ENCODE data around the gene LRRC25.
"Not testable (repeated sequence)": the region's sequence is repeated elsewhere in the genome, so short reads cannot be mapped to it uniquely, and the experiment has no call there.

The LRRC25 gene

DNA sequence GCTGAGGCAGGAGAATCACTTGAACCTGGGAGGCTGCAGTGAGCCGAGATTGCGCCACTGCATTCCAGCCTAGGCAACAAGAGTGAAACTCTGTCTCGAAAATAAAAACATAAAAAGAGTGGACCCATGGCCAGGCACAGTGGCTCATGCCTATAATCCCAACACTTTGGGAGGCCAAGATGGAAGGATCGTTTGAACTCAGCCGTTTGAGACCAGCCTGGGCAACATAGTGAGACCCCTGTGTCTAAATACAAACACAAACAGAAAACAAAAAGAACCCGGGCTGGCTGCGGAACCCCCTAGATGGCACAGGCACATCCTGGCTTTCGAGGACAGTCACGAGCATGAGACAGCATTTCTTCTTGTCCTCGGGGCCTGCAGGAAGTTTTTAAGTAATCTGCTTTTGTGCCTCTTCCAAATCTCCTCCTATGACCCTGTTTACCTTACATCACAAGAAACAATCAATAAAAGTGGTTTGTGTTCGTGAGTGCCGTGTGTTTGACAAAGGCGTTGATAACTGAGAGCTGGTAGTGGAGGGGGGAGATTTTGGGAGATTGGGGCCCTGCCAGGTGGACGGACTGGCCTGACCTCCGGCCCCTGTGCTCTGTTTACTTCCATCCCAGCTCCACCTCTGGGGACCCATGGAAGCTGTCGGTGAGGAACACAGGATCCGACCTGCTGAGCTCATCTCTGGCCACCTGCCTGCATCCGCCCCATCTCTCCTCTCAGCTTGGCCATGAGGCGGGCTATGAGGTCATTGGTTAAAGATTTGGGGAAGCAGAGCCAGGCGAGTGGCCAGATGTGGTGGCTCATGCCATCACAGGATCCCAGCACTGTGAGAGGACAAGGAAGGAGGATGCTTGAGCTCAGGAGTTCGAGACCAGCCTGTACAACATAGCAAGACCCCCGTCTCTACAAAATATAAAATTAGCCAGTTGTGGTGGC, 17.3 kb downstream of the LRRC25 start:
- no peak for DNase-seq (ENCODE audit: low read depth in 2 of 2)

DNA sequence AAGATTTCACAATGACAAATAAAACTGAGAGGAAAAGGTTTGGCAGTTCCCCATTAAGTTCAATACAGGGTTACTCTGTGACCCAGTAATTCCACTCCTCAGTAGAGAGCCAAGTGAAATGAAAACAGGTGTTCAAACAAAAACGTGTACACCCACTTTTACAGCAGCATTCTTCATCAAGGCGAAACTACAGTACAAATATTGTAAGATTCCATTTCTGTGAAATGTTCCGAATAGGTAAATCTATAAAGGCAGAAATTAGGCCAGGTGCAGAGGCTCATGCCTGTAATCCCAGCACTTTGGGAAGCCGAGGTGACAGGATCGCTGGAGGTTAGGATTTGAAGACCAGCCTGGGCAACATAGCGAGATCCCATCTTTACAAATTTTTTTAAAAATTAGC, 20.4 kb downstream of the LRRC25 start:
- DNase-seq (ENCODE audit: low read depth in 2 of 2) = no peak

DNA sequence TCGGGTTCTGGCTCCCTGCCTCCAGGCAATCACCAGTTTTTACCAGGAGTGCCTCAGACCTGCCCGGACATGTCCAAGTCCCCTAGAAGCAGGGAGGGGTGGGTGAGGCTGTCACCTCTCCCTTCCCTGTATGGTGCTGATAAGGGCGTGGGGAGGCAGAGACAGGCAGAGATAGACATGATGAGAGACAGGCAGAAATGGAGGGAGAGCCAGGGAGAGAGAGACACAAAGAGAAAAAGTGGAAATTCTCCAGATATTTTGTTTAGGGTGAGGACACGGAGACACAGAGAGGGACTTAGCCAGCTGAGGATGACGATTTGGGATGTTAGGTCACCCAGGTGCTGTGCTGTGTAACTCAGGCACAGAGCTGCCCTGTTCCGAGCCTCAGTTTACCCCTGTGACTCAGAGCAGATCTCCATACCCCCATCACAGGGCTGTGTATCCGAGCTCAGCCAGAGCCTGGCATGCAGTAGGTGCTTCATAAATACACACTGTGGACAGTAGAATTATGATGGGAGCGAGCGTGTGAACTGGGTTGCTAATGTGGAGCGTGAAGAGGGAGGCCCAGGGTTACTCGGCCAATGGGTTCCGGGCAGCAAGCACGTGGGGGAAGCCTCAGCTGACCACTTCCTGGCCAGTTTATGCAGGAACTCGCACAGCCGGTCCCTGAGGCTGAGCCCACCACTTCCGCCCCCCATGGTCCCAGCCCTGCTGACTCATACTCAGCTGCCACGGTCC, 23.4 kb downstream of the LRRC25 start:
- peak in 1 of 2 donors; percentile 25 for DNase-seq (ENCODE audit: low read depth in 2 of 2)

DNA sequence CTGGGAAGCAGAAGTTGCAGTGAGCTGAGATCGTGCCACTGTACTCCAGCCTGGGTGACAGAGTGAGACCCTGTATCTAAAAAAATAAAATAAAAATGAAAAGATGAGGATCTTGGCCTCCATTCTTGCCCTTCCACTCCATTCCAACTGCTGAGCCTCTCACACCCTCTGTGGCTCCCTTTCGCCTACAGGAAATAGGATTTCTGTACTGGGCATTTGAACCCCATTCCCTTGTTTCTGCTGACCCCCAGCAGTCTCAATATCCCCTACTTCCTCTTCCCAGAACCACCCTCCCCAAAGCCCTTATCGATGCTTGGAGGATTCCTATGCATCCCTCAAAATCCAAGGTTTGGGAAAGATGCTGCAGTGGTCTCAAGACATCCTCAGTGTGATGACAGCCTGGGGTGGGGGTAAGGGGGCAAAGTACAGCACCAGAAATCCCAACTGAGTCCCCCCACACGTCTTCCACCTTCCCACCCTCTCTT, 24.0 kb downstream of the LRRC25 start:
- no peak for DNase-seq (ENCODE audit: low read depth in 2 of 2)

DNA sequence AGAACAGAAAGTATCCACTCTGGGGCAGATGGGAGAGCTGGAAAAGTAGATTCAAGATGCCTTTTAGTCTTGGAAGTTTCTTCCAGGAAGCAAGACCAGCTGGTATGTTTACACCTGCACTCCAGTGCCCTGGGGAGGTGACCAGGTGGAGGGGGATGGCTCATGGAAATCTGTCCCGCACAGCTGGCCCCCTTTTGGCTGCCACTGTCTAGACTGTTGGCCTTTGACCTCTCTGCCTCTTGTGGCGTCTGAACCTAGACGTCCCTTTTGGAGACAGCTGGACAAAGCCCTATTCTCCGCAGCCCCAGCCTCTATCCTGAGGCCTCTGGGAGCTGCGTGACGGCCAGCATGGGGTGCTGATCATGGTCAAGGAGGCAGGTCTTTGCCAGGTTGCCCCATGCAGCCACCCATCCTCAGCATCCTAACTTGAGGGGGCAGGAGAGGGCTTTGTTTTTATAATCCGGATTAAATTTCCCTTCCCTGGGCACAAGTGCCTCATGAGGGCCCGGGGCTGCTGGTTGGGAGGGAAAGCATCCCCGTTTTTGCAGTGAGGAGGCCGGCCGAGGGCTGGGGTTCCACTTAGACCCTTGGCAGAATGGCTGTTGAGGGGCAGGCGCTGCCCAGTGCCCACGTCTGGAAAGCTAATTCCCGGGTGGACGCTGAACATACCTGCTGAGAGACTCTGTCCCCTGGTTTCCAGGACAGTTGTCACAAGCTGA, 28.8 kb downstream of the LRRC25 start:
- no peak for DNase-seq (ENCODE audit: low read depth in 2 of 2)

- DNase-seq (ENCODE audit: low read depth in 2 of 2) = no peak
Observed at GRCh38 chr19:18366021-18366435, 31.4 kb downstream of the LRRC25 start.

DNA sequence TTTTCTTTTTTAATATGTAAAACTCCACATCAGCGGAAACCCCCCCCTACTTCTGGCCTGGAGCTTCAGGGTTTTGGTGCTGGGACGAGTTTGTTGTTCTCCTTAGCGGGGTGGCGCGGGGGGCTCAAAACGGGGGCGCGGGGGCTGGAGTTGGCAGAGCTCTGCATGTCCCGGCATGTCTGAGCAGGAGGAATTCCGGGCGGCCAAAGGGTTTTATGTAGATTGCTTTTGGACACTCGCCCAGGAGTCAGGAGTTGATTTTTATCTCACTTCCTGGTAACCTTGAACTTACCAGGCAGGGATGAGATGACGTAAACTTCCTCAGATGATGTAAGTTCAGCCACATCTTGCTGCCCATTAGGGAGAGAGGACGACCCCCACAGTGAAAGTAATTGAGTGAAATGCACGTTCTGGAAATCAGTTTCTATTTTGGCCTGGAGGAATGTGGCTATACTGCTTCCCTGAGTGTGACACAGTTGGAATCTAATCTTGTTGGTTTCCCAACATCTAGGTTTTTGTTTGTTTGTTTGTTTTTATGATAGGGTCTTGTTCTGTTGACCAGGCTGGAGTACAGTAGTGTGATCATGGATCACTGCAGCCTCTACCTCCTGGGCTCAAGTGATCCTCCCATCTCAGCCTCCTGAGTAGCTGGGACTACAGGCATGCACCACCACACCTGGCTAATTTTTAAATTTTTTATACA, 32.4 kb downstream of the LRRC25 start:
- no peak for DNase-seq (ENCODE audit: low read depth in 2 of 2)

- not testable (repeated sequence) for DNase-seq (ENCODE audit: low read depth in 2 of 2)
Observed at GRCh38 chr19:18364277-18364825, 33.1 kb downstream of the LRRC25 start.

DNA sequence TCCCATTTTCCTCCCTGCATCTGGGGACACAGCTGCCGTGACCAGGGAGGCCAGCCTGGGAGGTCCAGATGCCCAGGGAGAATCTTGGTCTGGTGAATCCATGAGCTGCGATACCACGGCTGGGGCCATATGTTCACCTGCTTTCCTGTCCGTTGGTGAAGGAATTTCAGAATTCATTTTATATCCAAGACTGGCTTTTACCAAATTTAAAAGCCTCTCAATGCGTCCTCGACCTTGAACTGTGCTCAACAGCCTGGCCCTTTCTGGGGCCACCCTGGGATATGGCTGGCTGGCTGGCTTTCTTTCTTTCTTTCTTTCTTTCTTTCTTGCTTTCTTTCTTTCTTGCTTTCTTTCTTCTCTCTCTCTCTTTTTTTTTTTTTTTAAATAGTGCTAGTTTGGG, 33.6 kb downstream of the LRRC25 start:
- no peak for DNase-seq (ENCODE audit: low read depth in 2 of 2)

GRCh38 chr19:18362934-18363542, 34.4 kb downstream of the LRRC25 start:
- DNase-seq (ENCODE audit: low read depth in 2 of 2) = no peak

DNA sequence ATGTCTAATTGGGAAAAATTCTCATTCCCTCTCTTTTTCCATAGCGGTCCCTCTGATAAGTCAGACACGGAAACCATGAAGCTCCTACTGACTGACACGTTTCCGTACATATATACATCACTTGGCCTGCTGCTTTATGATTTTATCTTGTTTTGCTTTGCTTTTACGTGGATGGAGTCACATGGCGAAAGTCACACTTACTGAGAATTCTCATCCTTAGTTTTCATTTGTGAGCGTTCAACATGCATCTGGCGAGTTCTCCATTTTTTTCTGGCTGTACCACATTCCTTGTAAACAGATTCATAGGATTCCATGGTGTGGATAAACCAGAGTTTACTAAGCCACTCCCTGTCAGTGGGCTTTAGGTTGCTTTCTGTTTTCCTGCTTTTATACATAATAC, 35.8 kb downstream of the LRRC25 start:
- no peak for DNase-seq (ENCODE audit: low read depth in 2 of 2)

DNA sequence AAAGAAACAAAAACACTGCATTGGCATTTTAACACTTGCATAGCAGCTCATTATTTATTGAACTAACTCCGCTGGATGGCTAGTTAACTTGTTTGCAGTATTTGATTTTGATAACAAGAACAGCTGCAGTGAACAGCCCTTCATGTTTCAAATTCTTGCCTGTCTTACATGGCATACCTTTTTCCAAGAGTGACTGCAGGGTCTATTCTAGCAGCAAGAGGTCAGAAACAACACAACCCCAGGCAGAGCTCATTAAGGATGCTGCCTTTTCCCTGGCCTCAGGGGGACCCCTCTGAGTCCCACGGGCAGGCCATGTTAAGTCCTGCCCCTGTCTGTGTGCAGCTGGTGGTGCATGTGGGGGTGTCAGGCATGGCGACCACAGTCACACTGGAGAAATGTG, 40.4 kb downstream of the LRRC25 start:
- DNase-seq (ENCODE audit: low read depth in 2 of 2) = no peak

GRCh38 chr19:18354743-18355142, 42.7 kb downstream of the LRRC25 start:
- DNase-seq (ENCODE audit: low read depth in 2 of 2) = not testable (repeated sequence)

DNA sequence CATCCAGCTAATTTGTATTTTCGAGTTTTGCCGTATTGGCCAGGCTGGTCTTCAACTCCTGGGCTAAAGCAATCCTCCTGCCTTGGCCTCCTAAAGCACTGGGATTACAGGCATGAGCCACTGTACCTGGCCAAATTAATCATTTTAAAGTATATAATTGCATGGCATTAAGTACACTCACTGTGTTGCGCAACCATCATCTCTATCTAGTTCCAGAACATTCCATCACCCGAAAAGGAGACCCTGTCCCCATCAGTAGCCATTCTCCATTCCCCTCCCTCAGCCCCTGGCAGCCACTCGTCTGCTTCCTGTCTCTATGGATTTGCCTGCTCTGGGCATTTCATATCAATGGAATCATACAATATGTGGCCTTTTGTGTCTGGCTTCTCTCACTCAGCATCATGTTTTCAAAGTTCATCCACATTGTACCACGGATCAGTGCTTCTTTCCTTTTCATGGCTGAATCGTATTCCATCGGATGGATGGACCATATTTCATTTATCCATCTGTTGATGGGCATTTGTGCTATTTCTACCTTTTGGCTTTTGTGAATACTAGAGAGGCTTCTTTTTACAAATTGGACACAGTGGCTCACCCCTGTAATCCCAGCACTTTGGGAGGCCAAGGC, 43.9 kb downstream of the LRRC25 start:
- no peak for DNase-seq (ENCODE audit: low read depth in 2 of 2)

DNA sequence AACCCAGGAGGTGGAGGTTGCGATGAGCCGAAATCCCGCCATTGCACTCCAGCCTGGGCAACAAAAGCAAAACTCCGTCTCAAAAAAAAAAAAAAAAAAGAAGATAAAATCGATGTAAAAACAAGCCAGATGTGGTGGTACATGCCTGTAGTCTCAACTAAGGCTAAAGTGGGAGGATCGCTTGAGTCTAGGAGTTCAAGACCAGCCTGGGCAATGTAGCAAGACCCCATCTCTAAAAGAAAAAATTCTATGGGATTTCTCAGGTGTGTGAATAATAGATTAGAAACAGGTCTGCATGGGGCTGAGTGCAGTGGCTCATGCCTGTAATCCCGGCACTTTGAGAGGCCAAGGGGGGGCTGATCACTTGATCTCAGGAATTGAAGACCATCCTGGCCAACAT, 45.9 kb downstream of the LRRC25 start:
- no peak for DNase-seq (ENCODE audit: low read depth in 2 of 2)

GRCh38 chr19:18350490-18350889, 46.9 kb downstream of the LRRC25 start:
- no peak for DNase-seq (ENCODE audit: low read depth in 2 of 2)

DNA sequence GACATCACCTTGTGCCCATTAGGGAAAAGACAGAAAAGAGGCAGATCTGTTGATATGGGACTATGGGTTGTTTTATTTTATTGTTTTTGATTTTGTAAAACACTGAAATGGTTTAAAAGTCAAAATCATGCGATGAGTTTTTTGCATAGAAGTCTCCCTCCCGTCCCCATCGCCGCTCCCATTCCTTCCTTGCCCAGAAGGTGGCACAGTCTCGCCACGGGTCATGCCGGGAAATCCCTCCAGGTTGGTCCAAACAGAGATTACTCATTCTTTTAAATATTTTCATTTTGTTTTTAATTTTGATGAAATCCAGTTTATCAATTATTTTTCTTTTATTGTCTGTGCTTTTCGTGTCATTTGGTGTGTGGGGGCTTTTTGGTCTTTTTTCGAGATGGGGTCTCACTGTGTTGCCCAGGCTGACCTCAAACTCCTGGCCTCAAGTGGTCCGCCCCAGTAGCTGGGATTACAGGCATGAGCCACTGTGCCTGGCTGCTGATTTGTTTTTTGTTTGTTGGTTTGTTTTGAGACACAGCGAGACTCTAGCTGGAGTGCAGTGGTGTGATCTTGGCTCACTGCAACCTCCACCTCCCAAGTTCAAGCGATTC, 47.8 kb downstream of the LRRC25 start:
- peak in 1 of 2 donors; percentile 15 for DNase-seq (ENCODE audit: low read depth in 2 of 2)

DNA sequence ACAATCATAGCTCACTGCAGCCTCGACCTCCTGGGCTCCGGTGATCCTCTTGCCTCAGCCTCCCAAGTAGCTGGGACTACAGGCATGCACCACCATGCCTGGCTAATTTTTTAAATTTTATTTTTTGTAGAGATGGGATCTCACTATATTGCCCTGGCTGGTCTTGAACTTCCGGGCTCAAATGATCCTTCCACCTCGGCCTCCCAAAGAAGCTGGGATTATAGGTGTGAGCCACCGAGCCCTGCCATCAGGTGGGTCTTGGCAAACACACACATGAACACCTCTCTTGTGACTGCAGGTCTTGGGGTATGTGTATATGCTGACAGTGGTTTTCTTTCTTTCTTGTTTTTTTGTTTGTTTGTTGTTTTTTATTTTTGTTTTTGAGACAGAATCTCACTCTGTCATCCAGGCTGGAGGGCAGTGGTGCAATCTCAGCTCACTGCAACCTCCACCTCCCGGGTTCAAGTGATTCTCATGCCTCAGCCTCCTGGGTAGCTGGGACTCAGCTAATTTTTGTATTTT, 48.5 kb downstream of the LRRC25 start:
- DNase-seq (ENCODE audit: low read depth in 2 of 2) = not testable (repeated sequence)

GRCh38 chr19:18348171-18348570, 49.3 kb downstream of the LRRC25 start:
- DNase-seq (ENCODE audit: low read depth in 2 of 2) = no peak

DNA sequence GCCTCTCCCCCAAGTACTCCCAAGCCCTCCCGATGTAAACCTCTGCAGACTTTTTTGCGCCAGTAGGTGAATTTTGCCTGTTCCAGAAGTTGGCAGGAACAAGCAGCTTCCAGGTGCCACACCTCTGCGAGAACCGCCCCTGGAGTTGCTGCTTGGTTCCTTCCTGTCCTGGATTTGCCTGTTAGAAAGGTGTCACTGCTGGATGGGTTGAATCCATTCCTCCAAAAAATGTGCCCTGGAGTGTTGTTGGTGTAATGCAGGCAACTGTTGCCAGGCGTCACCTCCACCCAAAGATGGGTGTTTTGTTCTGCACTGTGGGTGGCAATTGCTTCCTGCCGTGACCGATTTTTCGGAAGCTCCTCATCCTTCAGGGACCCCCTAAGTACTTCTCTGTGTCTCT, 51.3 kb downstream of the LRRC25 start:
- no peak for DNase-seq (ENCODE audit: low read depth in 2 of 2)

Measured in activated CD4-positive, alpha-beta T cell treated with anti-CD3 and anti-CD28 coated beads for 24 hours (primary cell).